ENCODE data around the gene C11orf21.

The C11orf21 gene

GRCh38 chr11:2258501-2259465 lies 42.9 kb downstream of the C11orf21 start:
- DNase-seq: no peak

GRCh38 chr11:2256951-2257700 lies 44.6 kb downstream of the C11orf21 start:
- no peak for DNase-seq

GRCh38 chr11:2256293-2256913 lies 45.3 kb downstream of the C11orf21 start:
- DNase-seq: no peak

GRCh38 chr11:2252018-2252417 lies 49.7 kb downstream of the C11orf21 start:
- DNase-seq: no peak

GRCh38 chr11:2251138-2251537 lies 50.6 kb downstream of the C11orf21 start:
- no peak for DNase-seq

GRCh38 chr11:2250485-2250884 lies 51.2 kb downstream of the C11orf21 start:
- no peak for DNase-seq

GRCh38 chr11:2250041-2250440 lies 51.7 kb downstream of the C11orf21 start:
- no peak for DNase-seq

- DNase-seq: no peak
Observed at GRCh38 chr11:2249189-2249916, 52.4 kb downstream of the C11orf21 start.

GRCh38 chr11:2248762-2249161 lies 53.0 kb downstream of the C11orf21 start:
- no peak for DNase-seq

GRCh38 chr11:2248242-2248641 lies 53.5 kb downstream of the C11orf21 start:
- DNase-seq: no peak

- no peak for DNase-seq
Observed at GRCh38 chr11:2247496-2247895, 54.2 kb downstream of the C11orf21 start.
